Ishikawa (cell line): ENCODE data around the gene ANAPC16.

Experiments
- CEBPB ChIP-seq: IDR thresholded peaks from 2 replicates; pipeline ENCODE4 v1.6.1; 2012
- CREB1 ChIP-seq: IDR thresholded peaks from 2 replicates; pipeline ENCODE4 v1.6.1; 2012; ENCODE audit warnings: low read depth
- EGR1 ChIP-seq: IDR thresholded peaks from 2 replicates; pipeline ENCODE4 v1.6.1; 2012
- EP300 ChIP-seq: IDR thresholded peaks from 2 replicates; pipeline ENCODE4 v1.6.1; 2012; ENCODE audit warnings: borderline replicate concordance
- FOXM1 ChIP-seq: IDR thresholded peaks from 2 replicates; pipeline ENCODE4 v1.6.1; 2012; ENCODE audit warnings: low read depth, borderline replicate concordance
- NFIC ChIP-seq: IDR thresholded peaks from 2 replicates; pipeline ENCODE4 v1.6.1; 2012
- RAD21 ChIP-seq: IDR thresholded peaks from 2 replicates; pipeline ENCODE4 v1.6.1; 2012; ENCODE audit warnings: low read depth
- TAF1 ChIP-seq: IDR thresholded peaks from 2 replicates; pipeline ENCODE4 v1.6.1; 2012; ENCODE audit warnings: low read depth, mild to moderate bottlenecking
- TCF12 ChIP-seq: IDR thresholded peaks from 2 replicates; pipeline ENCODE4 v1.6.1; 2012; ENCODE audit warnings: low read depth
- TEAD4 ChIP-seq: IDR thresholded peaks from 2 replicates; pipeline ENCODE4 v1.6.1; 2012
- YY1 ChIP-seq: IDR thresholded peaks from 2 replicates; pipeline ENCODE4 v1.6.1; 2012; ENCODE audit warnings: low read depth
- ZBTB7A ChIP-seq: IDR thresholded peaks from 2 replicates; pipeline ENCODE4 v1.6.1; 2012; ENCODE audit warnings: low read depth
- TF ChIP-seq, protein P1 (sequence below): IDR thresholded peaks from 2 replicates; pipeline ENCODE4 v1.6.1; 2012
- TF ChIP-seq, protein P2 (sequence below): IDR thresholded peaks from 2 replicates; pipeline ENCODE4 v1.6.1; 2012; ENCODE audit warnings: low read depth, mild to moderate bottlenecking
- TF ChIP-seq, protein P3 (sequence below): IDR thresholded peaks from 2 replicates; pipeline ENCODE4 v1.6.1; 2012

The ANAPC16 gene

DNA sequence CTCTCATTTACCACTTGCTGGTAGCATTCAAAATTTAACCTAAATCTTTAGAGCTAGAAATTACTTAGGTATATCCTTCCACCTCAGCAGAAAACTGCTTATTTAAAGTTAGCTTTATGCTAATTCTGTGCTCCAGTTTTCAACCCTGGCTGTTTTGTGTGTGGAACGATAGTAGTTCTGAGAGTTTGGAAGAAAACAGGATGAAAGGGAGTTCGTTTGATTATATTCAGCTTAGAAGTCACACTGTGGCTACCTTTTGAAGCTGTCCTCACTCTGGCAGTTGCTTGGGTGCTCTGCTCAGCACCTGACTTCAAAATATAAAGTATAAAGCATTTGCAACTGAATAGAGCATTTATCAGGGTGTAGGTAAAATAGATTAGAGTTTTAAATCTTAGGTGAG, 2.9 kb downstream of the ANAPC16 start:
- TF ChIP-seq RAD21 (no peak), FOXM1 (no peak), CREB1 (no peak), ZBTB7A (no peak), YY1 (no peak), TEAD4 (no peak), EGR1 (no peak), TCF12 (no peak), EP300 (no peak), TAF1 (no peak), NFIC (no peak), CEBPB (no peak)
- TF ChIP-seq, protein P1, sequence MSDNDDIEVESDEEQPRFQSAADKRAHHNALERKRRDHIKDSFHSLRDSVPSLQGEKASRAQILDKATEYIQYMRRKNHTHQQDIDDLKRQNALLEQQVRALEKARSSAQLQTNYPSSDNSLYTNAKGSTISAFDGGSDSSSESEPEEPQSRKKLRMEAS = no peak
- TF ChIP-seq, protein P2, sequence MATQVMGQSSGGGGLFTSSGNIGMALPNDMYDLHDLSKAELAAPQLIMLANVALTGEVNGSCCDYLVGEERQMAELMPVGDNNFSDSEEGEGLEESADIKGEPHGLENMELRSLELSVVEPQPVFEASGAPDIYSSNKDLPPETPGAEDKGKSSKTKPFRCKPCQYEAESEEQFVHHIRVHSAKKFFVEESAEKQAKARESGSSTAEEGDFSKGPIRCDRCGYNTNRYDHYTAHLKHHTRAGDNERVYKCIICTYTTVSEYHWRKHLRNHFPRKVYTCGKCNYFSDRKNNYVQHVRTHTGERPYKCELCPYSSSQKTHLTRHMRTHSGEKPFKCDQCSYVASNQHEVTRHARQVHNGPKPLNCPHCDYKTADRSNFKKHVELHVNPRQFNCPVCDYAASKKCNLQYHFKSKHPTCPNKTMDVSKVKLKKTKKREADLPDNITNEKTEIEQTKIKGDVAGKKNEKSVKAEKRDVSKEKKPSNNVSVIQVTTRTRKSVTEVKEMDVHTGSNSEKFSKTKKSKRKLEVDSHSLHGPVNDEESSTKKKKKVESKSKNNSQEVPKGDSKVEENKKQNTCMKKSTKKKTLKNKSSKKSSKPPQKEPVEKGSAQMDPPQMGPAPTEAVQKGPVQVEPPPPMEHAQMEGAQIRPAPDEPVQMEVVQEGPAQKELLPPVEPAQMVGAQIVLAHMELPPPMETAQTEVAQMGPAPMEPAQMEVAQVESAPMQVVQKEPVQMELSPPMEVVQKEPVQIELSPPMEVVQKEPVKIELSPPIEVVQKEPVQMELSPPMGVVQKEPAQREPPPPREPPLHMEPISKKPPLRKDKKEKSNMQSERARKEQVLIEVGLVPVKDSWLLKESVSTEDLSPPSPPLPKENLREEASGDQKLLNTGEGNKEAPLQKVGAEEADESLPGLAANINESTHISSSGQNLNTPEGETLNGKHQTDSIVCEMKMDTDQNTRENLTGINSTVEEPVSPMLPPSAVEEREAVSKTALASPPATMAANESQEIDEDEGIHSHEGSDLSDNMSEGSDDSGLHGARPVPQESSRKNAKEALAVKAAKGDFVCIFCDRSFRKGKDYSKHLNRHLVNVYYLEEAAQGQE = no peak
- TF ChIP-seq, protein P3, sequence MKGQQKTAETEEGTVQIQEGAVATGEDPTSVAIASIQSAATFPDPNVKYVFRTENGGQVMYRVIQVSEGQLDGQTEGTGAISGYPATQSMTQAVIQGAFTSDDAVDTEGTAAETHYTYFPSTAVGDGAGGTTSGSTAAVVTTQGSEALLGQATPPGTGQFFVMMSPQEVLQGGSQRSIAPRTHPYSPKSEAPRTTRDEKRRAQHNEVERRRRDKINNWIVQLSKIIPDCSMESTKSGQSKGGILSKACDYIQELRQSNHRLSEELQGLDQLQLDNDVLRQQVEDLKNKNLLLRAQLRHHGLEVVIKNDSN = no peak

DNA sequence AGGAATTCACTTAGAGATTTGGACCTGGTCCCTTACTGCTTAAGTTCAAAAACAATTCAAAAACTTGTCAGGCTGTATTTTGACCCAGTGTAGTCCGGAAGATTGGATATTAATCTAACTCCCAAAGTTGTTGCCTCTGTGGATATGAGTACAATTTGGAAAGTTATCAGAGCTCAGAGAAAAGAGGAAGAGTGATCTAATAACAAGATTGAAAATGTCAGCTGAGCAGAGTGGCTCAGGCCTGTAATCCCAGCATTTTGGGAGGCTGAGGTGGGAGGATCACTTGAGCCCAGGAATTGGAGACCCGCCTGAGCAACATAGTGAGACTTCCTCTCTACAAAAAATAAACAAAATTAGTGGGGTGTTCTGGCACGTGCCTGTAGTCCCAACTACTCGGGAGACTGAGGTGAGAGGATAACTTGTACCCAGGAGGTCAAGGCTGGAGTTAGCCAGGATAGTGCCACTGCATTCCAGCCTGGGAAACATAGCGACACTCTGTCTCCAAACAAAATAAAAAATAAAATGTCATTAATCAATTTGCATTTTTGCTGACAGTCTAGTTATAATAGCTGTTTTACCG, 3.5 kb downstream of the ANAPC16 start:
- TF ChIP-seq CREB1 (no peak), EP300 (no peak), ZBTB7A (no peak), TCF12 (no peak), RAD21 (no peak), CEBPB (no peak), YY1 (no peak), FOXM1 (no peak), TAF1 (no peak), EGR1 (no peak), TEAD4 (no peak), NFIC (no peak)
- TF ChIP-seq, protein P1 = no peak
- TF ChIP-seq, protein P3 = no peak
- TF ChIP-seq, protein P2 = no peak

DNA sequence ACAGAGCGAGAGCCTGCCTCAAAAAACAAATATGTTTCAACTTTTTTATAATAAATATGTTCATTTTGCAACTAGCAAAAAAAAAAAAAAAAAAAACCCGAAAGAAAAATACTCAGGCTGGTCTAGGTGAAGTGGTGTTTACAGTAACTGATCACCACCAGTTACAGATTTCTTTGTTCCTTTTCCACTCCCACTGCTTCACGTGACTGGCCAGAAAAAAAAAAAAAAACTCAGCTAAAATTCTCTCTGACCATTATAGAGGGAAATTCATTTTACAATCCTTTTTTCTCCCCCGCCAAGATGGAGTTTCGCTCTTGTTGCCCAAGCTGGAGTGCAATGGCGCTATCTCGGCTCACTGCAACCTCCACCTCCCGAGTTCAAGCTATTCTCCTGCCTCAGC, 4.8 kb downstream of the ANAPC16 start:
- TF ChIP-seq, protein P1 = no peak

DNA sequence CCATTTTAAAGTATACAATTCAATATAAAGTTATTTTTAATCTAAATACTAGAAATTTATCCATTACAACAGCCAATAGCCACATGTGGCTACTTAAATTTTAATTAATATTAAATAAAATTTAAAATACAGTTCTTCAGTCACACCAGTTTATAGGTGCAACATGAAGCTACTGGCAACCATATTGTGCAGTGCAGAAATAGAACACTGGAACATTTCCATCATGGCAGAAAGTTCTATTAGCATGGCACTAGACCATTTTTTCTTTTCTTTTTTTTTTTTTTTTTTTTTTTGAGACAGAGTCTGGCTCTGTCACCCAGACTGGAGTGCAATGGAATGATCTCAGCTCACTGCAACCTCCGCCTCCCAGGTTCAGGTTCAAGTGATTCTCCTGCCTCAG, 5.5 kb downstream of the ANAPC16 start:
- TF ChIP-seq, protein P1 = no peak
- TF ChIP-seq TEAD4 (no peak), EP300 (no peak), CREB1 (no peak), TAF1 (no peak), NFIC (no peak), TCF12 (no peak), RAD21 (no peak), ZBTB7A (no peak), EGR1 (no peak), CEBPB (no peak), FOXM1 (no peak), YY1 (no peak)
- TF ChIP-seq, protein P3 = no peak
- TF ChIP-seq, protein P2 = no peak
